Stimulated activated CD4-positive, alpha-beta T cell treated with anti-CD3 and anti-CD28 coated beads, Interleukin-1b, Interleukin-23, amount 100 ng/mL, for 24 hours (primary cell): ENCODE data around the gene ITGAV.

ENCODE experiments used
- DNase-seq, 4 experiments: peaks; one replicate each; pipeline ENCODE4 v3.0.0-alpha.2; 2020; ENCODE audit warnings: low read depth in 4 of 4, low spot score in 1 of 4

The ITGAV gene

DNA sequence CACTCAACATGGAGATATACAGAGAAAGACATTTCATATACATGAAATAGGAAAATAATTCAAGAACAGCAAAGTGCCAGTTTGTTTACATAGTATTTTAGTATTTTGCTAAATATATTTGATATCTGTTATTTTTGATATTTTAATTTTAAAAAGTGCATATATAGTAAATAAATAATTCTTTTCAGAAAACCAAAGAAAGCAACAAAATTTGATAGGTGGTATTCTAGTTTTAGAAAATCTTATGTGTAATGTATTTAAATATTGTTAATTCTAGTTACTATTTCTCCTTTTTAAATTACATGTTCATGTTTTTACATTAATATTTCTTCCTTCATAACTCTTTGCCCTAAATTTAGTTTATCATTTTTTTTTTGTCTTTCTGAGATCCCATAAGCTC, 69.5 kb downstream of the ITGAV start:
- DNase-seq: no peak

DNA sequence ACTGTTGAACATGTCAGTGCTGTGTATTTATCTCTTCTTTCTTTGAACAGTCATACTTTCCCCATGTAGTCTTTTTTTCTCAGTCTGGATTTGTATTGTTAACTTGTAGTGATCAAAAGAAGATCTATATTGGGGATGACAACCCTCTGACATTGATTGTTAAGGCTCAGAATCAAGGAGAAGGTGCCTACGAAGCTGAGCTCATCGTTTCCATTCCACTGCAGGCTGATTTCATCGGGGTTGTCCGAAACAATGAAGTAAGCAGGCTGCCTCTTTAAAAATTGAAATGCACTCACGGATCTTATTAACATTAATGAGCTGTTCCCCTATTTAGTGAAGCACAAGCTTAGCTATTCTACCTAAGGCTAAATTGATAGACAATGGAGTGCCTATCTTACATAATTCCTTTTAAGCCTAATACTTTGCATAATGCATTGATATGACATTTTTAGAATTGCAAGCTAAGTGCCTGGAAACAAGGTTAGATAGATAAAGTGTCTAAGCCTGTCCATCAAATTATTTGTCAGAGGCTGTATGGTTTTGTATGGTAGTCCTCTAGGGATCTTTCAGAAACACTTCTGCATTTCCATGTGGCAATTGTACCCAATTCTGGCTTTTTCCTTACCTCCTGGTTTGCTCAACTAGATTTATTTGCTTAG, 74.7 kb downstream of the ITGAV start:
- no peak for DNase-seq

DNA sequence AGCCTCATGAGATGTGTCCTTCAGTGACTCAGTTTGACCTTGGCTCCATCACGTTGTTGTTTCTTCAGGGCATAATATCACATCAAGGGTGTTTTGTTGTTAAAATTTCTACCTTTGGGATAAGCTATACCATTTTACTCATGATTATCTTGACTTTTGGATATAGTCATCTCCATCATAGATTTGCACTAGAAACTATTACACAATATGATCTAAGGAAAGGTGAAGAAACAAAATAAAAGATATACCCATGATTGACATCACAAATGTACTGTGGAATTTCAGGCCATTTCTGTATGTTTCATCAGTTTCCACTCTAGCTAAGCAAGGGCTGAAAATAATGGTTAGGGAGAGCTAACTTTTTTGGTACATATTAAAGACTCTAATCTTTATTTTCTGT, 79.3 kb downstream of the ITGAV start:
- no peak for DNase-seq

GRCh38 chr2:186670831-186671230, 81.0 kb downstream of the ITGAV start:
- no peak for DNase-seq

GRCh38 chr2:186675380-186675779, 85.5 kb downstream of the ITGAV start:
- DNase-seq: no peak

GRCh38 chr2:186683341-186683740, 93.5 kb downstream of the ITGAV start:
- DNase-seq: no peak

- no peak for DNase-seq
These were observed 98.0 kb downstream of the ITGAV start for GRCh38 chr2:186687807-186688211.

GRCh38 chr2:186688813-186689212, 99.0 kb downstream of the ITGAV start:
- DNase-seq: no peak

DNA sequence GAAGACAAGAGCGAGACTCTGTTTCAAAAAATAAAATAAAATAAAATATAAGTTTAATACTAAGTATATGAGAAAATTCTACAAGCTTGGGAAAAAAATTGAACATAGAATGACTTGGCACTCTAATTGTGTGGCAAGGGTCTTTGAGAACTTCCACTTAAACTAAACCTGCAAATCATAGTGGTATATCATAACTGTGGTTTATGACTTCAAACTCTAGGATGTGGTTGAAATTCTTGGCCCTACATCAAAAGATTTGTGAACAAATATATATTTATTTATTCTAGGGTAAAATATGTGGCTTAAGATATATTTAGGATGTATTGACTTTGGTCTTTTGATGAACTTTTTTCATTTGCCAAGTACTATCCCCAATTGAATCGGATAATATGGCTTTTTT, 100.9 kb downstream of the ITGAV start:
- DNase-seq: no peak

DNA sequence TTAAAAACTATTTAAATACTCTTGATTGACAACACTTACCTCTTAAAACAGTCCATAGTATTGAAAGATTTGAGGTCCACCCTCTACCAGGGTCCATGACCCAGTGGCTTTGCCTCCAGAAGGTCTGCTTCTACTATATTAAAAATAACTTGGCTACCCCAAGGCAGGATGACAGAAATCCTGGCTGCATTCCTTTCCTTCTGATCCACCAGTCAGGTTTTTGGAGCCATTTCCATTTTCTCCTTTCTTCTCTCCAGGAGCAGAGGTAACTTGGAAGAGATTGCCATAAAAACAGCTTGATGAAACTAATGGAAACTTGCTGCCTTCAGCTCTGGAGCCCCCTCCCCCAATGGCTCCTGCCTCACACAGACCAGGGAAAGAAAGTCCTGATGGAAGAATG, 101.4 kb downstream of the ITGAV start:
- DNase-seq: no peak

DNA sequence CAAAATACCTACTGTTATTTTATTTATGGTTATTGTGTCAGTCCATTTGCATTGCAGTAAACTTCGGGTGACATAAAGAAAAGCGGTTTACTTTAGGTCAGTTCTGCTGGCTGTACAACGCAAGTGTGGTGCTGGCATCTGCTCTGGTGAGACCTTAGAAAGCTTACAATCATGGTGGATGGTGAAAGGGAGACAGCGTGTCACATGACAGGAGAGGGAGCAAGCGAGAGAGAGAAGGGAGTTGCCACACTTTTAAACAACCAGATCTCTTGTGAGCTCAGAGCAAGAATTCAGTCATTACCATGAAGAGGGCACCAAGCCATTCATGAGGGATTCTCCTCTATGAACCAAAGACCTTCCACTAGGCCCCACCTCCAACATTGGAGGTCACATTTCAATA, 102.0 kb downstream of the ITGAV start:
- no peak for DNase-seq

- DNase-seq: no peak
These were observed 103.6 kb downstream of the ITGAV start for GRCh38 chr2:186693446-186693832.

- DNase-seq: no peak
These were observed 105.4 kb downstream of the ITGAV start for GRCh38 chr2:186695081-186695756.

- DNase-seq: no peak
These were observed 106.4 kb downstream of the ITGAV start for GRCh38 chr2:186696290-186696689.

- no peak for DNase-seq
These were observed 106.9 kb downstream of the ITGAV start for GRCh38 chr2:186696804-186697203.

DNA sequence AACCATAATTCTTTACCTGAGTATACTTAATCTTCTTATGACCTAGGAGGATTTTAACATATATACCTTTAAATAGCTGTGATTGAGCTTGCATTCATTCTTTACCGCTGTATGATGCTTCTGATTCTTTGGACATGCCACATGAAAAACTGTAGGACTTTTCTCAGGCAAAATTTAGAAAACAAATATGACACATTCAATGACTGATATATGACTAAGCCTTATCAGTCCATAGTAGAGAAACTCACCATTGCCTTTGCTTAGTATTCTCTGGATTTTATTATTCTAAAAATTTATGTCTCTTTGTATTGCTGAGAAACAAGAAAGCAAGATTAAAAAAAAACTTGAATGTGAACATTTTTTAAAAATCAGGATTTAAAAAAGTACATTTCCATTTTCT, 107.7 kb downstream of the ITGAV start:
- no peak for DNase-seq

GRCh38 chr2:186699742-186700141, 109.9 kb downstream of the ITGAV start:
- DNase-seq: no peak

DNA sequence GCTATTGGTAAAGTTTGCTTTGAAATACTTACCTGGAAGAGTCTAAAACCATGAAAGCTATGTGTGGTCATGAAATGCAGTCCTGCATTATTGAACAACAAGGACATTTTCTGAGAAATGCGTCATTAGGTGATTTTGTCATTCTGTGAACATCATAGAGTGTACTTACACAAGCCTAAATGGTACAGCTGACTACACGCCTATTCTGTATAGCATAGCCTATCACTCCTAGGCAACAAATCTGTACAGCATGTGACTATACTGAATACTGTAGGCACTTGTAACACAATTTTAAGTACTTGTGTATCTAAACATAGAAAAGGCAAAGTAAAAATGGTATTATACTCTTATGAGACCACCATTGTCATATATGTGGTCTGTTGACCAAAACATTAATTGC, 112.2 kb downstream of the ITGAV start:
- DNase-seq: no peak

DNA sequence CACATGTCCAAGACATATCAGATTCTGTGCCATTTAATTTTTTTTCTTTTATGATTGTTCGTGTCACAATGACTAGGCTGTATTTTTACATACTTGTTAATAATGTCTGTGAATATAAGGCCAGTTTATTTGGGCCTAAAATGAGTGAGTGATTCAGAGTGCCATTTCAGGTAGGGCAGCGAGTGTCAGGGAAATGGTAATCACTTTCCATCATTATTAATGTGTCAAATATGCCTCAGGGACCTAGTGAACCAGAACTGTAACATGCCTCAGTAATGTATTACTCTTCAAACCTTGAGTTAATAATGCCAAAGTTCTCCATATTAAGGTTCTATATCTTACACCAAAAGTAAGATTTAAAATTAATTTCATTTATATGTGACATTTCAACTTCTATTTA, 112.6 kb downstream of the ITGAV start:
- no peak for DNase-seq

DNA sequence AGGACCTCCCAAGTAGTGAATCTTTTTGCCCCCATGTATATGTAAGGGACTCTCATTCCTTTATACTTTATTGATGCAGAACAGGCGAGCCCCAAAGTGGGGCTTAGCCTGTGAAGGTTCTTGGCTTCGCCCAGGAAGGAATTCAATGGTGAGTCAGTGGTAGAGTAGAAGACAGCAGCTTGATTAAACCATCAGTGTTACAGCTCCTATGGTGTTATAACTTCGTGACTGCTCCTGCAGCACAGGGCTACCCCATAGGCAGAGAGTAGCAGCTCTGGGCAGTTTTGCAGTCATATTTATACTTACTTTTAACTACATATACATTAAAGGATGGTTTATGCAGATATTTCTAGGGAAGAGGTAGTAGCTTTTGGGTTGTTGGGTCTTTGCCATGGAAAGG, 115.0 kb downstream of the ITGAV start:
- DNase-seq: no peak

GRCh38 chr2:186709529-186710450, 119.9 kb downstream of the ITGAV start:
- no peak for DNase-seq

DNA sequence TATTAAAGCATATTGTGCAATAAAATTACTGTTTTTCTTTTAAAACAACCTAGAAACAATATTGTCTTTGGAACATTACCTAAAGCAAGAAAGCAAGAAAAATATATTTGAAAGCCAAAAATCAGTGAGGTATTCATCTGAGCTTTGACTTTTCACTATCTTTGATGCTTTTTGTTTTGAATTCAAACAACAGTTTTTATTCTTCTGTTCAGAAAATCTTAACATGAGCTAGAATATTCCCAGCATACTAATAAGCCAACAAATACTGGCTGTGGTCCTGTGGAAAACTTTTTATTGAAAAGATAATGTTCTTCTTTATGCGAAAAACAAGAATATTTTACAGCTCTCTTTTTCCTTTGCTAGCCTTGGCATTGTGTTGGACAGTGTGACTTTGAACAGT, 123.8 kb downstream of the ITGAV start:
- no peak for DNase-seq
